Retinal pigment epithelial cell (primary cell): ENCODE measurements around the gene HTRA3.

Source experiments
- DNase-seq: peaks from one replicate; pipeline ENCODE4 v3.0.0-alpha.2; 2010; ENCODE audit warnings: low read depth
- H3K4me3 ChIP-seq: 2 replicates; pipeline ENCODE4 v1.5.1; 2011; ENCODE audit warnings: mild to moderate bottlenecking, low read length, control low read depth, moderate library complexity
- CTCF ChIP-seq: conservative IDR thresholded peaks from 2 replicates; pipeline ENCODE4 v1.5.1; 2011; ENCODE audit warnings: low read depth, low read length, control low read depth, inconsistent platforms

HTRA3 gene

GRCh38 chr4:8235686-8236085, 33.9 kb upstream of the HTRA3 start:
- DNase-seq, result no peak
- no peak overlapping the region for H3K4me3 ChIP-seq
- TF ChIP-seq CTCF, result no peak

- H3K4me3 ChIP-seq, result no peak overlapping the region
- no peak for DNase-seq
- no peak for TF ChIP-seq CTCF
These were observed 33.2 kb upstream of the HTRA3 start for GRCh38 chr4:8236106-8236919.

GRCh38 chr4:8236920-8237195, 32.7 kb upstream of the HTRA3 start:
- TF ChIP-seq CTCF, result no peak
- DNase-seq, result no peak
- H3K4me3 ChIP-seq, result no peak overlapping the region

- H3K4me3 ChIP-seq, result no peak overlapping the region
- no peak for DNase-seq
- TF ChIP-seq CTCF, result no peak
These were observed 32.1 kb upstream of the HTRA3 start for GRCh38 chr4:8237256-8237989.

GRCh38 chr4:8238036-8238511, 31.5 kb upstream of the HTRA3 start:
- no peak for TF ChIP-seq CTCF
- H3K4me3 ChIP-seq, result no peak overlapping the region
- DNase-seq, result no peak

GRCh38 chr4:8238515-8239053, 31.0 kb upstream of the HTRA3 start:
- TF ChIP-seq CTCF, result peak; percentile 47
- no peak for DNase-seq
- H3K4me3 ChIP-seq, result no peak overlapping the region
